CD4-positive, alpha-beta T cell treated with Interleukin-1 beta for 1 hour (primary cell): Measurements from ENCODE around the gene UVRAG.

Experiments used
- DNase-seq, 2 donors: peaks; one replicate each; pipeline ENCODE4 v3.0.0-alpha.2; 2020 to 2022

UVRAG gene

DNA sequence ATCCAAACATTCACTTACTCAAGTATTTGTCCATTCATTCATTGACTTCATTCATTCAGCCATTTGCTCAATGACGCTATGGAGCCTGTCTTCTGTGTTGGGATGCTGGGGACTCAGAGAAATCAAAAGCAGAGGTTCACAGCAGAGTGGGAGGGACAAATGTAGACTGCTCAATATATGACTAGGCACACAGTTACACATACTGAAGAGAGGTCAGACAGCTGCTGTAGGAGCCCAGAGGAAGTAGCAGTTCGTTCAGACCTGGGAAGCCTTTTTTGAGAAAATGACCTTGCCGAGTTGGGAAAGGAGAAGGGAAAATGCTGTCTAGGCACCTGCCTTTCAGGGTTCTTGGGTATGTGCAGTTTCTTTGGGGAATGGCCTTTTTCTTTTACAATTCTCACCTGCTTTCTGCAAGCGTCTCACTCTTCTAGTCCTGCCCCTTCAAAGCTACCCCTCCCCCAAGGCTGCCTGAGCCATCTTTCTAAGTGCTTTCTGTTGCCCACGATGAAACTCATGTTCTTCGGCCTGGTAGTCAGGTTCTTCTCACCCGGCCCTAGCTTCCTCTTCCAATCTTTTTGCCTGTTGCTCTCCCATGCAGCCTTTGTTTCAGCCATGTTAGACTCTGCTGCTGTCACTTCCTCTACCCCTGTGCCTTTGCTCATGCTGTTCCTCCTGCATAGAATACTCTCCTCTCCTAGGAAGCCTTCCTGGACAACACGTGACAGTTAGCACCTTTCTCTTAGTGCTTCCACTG, 4.2 kb upstream of the UVRAG start:
- no peak for DNase-seq

DNA sequence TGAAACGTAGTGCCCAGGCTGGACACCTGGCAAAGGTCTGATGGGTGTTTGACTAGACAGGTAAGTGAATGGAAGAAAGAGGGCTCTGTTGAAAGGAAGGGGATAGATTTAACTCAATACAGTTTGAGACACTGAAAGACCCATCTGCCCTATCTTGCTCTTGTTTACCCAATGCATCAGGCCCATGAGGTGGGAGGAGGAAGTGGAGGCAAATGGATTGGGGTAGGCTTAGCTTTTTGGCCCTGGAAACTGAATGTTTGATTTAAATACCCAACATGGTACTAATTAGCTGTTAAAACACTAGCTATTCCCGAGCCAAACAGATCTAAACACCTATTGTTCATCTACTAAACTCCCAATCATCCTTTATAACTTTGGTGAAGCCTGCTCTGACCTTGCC, 3.5 kb upstream of the UVRAG start:
- DNase-seq, result no peak

DNA sequence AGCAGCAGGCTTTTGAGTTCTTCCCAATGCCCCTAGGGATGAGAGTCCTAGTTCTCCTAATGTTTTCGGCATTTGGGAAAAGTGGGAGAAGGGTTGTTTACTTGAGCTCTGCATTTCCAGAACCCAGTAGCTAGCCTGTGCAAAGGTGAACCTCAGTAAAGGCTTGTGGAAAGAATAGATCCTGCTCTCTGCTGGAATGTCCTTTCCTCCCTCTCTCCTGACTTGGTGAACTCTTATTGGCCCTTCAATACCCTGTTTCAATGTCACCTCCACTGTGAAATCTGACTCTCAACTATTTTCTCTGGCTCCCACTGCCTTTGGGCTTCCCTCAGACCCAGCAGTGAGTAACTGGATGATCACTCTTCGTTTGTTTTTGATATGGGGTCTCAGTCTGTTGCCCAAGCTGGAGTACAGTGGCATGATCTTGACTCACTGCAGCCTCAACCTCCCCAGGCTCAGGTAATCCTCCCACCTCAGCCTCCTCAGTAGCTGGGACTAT, 2.4 kb upstream of the UVRAG start:
- no peak for DNase-seq

DNA sequence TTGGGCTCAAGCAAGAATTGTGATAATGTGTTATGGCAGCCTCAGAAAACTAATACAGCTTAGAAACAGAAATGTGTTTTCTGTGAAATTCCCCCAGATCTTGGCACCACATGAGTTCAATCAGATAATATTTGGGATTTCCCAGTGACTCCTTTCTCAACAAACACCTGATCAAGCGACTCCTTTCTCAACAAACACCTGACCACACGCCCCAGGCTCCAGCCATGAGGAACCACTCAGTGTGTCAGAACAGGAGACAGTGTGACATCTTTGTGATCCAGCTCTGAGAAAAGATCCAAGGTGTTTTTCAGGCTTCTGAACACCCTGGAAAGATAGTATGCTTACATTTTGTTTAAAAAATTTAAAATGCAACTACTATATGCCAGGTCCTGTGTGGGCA, 1.9 kb upstream of the UVRAG start:
- DNase-seq, result no peak

DNA sequence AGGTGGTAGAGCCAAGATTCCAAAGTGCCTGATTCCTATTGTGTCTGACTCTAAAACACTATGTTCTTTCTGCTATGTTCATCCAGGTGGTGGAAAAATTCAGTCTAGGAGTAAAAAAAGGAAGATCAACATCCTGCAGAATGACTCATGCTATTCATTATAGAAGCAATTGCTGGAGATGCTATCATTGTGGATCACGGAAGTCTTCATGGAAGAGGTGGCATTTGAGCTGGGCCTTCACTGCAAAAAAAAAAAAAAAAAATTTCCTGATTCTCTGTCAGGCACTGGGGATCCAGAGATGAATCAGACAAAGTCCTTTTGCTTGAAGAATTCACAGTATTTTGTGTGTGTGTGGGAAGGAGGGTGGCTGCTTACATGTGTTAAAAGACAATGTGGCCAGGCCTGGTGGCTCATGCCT, 1.4 kb upstream of the UVRAG start:
- no peak for DNase-seq

DNA sequence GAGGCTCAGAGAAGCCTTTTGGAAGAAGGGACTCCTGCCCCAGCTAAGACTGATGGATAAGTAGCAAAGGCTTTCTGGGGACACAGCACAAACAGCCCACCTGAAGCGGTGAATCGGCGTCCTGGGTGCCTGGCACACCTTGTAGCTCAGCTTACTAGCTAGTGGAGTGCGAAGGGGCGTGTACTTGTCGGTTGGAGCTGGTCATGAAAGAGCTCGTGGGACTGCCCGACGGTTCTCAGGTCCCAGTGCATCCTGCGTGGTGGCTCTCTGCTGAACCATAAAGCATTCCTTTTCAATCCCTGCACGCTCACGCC, 690 bp upstream of the UVRAG start:
- DNase-seq, result no peak

DNA sequence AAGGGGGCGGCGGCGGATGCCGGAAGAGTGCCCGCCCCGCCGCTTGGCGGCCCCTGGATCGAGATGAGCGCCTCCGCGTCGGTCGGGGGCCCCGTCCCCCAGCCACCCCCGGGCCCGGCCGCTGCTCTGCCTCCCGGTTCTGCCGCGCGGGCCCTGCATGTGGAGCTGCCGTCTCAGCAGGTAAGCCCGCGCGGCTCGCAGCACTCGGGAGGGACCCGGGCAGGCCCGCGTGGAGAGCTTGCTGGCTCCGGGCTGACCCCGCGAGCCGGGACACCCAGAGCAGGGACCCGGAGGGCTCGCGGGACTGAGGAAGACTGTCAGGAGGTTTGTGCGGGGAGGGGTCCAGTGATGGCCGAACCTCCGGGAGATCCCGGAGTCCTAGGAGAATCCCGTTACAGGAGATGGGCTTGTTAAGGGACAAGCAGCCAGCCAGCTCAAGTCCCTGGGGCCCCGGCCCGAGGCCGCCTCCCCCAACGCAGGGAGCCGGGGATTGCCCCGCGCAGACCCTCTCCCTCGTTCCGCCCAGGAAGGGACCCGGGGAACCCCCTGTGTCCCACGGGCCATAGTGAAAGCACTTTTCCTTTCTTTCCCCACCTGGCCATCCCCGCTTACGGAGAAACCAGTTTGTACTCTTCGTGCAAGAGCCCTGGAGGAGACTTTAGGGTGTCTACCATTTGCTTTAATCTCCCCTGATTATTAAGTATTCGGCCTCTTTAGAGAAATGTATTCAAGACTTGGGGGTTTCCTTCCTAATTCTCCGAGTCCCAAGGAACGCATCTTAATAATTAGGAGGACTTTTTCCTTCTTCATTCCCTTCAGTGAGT, 547 bp downstream of the UVRAG start:
- DNase-seq, result peak; percentile 50 to 64

DNA sequence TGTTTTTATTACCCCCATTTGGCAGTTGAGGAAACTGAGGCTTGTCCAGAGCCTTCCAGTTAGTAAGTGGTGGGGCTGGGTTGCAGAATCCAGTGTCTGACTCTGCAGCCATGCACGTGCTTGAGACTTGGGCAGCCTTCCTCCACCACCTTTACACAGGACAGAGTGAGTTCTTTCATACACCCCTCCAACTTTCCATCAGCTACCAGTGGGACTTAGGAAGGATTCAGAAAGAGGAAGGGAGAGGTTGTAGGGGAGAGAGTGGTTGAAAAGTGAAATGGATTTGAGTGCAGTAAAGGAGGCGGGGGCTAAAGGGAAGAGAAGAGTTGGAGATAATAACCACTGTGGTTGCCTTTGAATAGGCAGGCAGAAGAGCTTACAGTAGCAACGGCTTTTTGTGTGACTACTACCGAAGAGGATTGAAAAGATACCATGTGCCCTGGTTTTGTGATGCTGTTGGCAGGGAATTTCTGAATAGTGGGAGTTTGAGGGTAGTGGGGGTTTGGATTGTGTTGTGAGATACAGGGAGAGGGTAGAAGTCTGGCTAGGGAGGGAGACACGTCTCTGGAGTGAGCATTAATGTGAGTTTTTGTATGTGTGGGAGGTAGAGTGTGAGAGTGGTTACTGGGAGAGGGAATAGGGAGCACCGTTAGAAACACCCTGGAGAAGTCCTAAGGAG, 1.7 kb downstream of the UVRAG start:
- DNase-seq, result no peak

DNA sequence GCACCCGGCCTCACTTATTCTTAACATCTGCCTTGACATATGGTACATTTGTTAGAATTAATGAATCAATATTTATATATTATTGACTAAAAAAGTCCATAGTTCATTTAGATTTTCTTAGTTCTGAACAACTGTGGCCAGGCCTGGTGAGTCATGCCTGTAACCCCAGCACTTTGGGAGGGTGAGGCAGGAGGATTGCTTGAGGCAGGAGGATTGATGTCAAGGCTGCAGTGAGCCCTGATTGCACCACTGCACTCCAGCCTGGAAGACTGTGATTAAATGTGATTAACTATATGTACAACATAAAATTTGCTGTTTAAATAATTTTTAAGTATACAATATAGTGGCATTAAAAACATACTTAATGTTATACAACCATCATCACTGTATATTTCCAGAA, 5.6 kb downstream of the UVRAG start:
- no peak for DNase-seq

DNA sequence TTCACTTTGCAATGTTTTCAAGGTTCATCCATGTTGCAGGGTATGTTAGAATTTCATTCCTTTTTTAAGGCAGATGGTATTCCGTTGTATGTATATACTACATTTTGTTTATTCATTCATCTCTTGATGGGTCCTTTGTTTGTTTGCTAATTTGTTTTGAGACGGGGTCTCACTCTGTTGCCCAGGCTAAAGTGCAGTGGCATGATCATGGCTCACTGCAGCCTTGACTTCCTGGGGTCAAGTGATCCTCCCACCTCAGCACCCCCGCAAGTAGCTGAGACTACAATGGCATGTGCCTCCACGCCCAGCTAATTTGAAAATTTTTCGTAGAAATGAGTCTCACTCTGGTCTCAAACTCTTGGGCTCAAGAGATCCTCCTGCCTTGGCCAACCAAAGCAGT, 6.2 kb downstream of the UVRAG start:
- no peak for DNase-seq

DNA sequence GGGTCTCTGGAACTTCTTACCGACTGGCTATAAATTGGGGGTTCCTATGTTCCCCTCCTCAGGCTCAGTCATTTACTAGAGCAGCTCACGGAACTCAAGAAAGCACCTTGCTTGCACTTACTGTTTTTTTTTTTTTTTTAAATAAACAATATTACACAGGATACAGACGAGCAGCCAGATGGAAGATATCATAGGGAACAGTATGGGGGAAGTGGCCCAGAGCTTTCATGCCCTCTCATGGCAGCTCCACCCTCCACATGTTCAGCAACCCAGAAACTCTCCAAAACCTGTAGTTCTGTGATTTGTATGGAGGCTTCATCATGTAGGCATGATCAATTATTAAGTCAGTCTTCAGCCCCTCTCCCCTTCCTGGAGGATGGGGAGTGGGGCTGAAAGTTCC, 7.5 kb downstream of the UVRAG start:
- peak in 1 of 2 donors; percentile 16 for DNase-seq

DNA sequence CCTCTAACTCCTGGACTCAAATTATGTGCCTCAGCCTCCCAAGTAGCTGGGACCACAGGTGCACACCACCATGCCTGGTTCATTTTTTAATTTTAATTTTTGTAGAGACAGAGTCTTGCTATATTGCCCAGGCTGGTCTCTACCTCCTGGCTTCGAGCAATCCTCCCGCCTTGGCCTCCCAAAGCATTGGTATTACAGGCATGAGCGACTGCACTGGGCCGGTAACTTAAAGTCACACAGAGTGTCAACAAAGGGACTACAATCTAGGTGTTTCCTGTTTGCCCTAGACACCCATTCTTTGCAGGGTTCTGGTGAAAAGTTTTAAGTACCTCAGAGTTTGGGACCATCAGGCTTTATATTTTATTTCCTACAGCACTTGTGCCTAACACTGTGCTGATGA, 8.4 kb downstream of the UVRAG start:
- DNase-seq, result no peak

DNA sequence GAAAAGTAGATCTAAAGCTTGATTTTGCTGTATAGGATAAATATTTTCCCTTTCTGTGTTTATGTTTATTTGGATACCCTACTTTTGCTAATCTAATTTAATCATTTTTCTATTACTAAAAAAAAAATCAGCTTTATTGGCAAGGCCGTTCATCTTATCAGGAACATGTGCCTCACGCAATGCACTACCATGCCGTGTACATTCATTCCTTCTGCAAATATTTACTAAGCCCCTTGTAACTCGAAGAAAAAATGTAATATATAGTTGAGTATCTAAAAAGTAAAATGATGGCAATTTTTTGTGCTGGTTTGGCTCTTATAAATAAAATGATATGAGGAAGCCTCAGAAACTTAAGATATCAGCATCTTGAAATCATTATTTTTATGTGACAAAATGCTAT, 8.9 kb downstream of the UVRAG start:
- no peak for DNase-seq

DNA sequence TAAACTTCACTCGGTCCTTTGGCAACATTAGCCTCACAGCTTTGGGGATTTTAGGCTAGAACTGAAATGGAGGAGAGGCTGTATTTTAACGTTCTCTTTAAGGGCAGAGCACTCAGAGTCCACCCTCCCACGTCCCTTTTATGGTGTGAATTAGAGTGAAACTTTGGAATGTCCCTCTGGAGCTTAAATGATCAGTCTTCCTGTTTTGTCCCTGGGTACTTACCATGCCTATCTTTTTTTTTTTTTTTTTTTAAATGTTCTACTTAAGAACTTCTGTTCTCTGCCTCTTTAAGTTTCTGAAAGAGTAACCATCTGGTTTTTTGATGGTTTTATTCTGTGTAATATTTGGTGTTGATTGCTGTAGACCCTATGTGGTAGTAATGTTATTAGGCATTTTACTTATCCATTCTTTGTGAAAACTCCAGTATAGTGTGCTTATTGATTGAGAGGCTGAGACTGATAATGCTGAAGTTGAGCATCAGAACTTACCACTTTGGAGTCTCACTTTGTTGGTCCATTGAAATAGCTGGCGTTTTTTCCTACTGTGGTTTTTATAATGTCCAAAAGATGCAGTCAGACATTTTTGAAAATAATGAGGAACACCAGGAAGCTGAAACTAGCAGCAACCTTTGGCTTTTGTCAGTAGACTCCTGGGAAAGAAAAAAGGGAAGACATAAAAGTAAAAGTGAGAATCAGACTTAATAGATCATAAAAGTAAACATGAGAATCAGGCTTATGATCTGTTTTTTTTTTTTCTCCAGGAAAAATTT, 11.6 kb downstream of the UVRAG start:
- DNase-seq, result no peak

DNA sequence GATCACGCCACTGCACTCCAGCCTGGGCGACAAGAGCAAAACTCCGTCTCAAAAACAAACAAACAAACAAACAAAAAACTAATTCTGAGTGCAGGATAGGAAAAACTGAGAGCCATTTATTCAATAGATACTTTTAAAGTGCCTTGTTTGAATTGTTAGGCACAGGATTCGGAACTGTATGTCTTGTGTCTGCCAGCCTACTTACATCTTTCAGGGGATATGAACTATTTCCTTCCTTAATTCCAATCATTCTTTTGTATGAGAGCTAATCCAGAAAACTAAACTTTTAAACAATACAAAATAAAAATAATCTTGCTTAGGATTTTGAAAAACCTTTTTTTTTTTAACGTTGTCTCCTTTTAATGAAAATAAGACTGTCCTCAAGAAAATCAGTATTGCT, 12.6 kb downstream of the UVRAG start:
- DNase-seq, result no peak

DNA sequence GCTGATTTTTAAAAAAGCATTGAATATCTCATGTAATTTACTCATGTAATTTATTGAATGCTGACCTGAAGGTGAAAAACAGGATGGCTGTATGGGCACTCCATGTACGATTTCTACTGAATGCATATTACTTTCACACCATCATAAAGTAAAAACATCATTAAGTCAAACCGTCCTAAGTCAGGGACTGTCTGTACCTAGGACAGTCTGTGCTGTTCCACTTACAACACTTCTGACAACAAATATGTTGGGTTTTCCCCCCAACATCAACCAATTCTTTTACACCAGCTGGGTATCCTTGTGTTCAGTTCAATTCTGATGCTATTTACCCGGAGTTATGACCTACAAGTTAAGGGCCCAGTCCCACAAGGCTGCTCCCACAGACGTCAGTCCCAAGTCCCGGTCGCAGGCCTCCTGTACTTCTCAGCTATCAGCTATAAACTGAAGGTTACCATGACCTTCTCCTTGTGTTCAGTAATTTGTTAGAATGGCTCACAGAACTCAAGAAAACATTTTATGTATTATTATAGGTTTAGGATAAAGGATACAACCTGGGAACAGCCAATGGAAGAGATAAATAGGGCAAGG, 17.0 kb downstream of the UVRAG start:
- no peak for DNase-seq

DNA sequence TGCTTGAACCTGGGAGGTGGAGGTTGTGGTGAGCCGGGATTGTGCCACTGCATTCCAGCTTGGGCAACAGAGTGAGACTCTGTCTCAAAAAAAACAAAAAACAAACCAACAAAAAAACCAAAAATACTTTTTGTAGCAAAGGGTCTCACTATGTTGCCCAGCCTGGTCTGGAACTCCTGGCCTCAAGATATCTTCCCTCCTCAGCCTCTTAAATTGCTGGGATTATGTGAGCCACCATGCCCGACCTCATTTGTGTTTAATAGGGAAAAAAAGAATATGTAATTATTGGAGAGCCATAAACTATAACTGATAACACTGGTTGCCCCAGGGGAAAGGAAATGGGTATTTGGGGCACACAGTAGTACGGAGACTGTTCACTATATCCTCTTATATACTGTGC, 19.7 kb downstream of the UVRAG start:
- no peak for DNase-seq

DNA sequence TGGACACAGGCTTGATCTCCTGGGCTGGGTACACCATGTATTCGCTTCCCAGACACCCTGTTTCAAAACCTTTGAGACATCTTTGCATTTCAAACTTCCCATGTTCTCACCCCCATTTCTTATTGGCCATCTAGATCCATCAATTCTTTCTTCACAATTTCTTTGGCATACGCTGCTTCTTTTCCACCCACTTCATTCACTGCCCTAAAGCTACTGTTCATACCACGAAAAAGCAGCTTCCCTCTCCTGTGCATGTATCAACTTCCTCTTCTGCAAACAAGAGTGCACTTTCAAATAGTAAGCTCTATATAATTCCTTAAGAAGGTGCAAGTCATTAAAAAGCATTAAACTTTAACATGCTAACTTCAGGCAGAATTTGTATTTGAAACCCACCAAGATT, 21.4 kb downstream of the UVRAG start:
- DNase-seq, result no peak

DNA sequence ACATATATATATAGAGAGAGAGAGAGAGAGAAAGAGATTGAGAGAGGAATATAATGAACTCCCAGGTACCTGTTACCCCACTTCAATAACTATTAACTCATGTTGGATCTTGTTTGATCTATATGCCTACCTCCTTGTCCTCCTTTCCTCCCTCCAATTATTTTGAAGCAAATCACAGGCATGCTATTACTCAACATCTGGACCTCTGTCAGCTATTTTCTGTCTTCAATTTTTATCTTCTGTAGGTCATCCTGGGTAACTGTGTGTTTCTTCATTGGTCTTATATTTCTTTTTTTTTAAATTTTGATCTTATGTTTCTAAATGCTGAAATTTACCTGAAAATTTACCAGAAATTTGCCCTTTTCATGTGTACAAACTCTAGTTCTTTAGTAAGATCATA, 24.8 kb downstream of the UVRAG start:
- DNase-seq, result no peak

DNA sequence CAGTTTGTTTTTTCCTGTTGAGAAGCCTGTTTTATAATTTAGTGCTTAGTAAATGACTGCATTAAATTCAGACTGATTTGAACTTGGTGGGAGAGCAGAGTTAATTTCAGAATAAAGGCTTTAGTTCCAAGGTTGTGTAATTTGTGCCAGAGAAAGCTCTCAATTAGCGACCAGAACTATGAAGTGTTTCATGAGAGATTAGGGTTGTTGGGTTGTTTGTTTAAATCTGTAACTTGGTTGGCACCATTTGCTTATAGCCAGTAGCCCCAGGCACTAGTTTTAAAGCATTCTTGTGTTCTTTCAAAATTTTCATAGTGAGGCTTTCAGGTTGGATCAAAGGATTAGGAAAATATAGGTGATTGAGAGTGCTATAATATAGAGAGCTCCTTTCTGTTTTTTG, 25.5 kb downstream of the UVRAG start:
- DNase-seq, result no peak

DNA sequence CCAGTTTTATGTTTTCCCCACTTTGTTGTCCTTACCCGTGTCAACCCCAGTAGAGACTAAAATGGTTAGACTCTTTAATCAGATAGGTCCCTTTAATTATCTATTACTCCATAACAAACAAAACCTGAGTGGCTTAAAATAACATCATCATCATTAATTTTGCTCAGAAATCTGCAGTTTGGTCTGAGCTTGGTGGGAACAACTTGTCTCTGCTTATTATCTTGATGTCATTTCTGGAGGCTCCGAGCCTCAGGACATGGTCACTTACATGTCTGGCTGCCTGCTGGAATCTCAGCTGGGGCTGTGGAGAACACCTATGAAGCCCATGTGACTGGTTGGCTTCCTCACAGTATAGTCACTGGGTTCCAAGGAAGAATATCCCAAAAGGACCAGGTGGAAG, 26.7 kb downstream of the UVRAG start:
- DNase-seq, result no peak

DNA sequence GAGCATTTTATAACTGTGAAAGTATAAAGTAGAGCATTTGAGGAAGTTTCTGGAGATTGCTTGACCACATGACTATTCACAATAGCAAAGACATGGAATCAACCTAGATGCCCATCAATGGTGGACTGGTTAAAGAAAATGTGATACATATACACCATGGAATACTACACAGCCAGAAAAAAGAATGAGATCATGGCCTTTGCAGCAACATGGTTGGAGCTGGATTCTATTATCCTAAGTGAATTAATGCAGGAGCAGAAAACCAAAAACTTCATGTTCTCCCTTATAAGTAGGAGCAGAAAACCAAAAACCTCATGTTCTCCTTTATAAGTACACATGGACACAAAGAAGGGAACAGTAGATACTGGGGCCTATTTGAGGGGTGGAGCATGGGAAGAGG, 30.3 kb downstream of the UVRAG start:
- DNase-seq, result no peak

DNA sequence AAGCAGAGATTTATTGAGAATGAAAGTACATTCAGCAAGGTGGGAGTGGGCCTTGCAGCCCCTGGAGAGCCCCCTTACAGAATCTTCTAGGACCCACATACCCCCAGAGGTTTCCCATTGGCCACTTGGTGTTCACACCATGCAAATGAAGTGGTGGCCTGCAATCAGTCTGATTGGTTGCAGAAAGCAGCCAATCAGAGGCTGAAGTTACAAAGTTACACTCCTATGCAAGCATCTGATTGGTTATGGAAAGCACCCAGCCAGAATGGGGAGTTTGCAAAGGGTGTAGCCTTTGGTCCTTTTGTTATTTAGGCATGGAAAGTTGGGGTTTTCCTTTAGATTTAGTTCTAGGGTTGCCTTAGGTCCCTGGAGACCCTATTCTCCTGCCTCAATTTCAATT, 34.9 kb downstream of the UVRAG start:
- no peak for DNase-seq
